ENCODE data around the gene KIAA1549. TPM values are rescaled to one million over a fixed set of nuclear protein-coding genes. Genes with fewer than 3 reads are reported as not detected.

KIAA1549 gene
- total and polyA plus RNA-seq, 9 of the 15 experiments (the other 6 are each of a cell fraction or from before 2014, with no cell fraction given): 0.01 to 0.29 (median 0.07) TPM

GRCh38 chr7:138952791-138953190, 28.4 kb downstream of the KIAA1549 start (continued):
- TF ChIP-seq, protein P1, sequence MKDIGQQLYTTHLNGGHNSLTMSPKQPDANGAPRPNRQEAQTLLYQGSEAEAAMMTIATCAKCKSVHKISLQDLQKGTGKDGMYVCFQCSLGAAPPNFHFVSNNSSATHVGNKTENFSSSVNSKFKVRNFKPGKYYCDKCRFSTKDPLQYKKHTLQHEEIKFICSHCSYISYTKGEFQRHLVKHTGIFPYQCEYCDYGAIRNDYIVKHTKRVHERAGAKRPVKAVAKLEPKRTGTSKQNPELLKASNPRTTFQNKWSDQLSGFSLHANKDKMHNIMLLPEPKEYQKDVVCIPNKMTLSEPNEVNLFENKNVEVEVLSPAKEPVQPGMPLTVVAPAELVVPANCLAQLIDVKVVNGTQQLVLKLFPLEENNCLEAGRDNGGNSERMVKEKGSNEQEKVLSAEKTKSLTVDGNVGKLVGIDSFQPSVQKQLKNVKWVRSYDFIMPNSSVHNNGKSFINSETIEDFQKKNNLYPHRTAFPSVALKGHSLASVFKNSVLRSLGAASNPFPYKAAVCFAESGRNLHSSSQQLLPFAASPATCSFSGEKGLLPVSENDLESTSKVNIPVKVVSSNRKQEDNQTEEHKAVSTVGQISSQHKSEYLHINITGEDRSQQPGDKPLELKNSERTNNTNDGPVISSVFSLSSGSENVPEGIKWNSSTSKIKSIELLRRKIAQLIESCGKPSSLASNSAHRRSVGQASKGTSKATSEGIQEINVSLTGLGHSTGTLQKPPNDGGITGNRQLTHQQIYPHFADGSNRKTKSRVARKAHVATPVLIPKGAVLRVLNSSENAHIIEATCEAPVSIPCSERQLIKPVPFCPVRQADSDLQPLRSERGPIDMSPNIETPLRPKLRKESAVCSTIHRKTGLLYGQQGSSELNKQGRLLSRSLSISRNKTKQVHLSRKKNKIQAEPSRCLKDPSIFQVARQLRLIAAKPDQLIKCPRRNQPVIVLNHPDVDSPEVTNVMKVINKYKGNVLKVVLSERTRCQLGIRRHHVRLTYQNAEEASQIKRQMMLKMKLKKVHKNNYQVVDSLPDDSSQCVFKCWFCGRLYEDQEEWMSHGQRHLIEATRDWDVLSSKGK (CRISPR knock-in tag; IDR thresholded peaks at IDR 0.05): no peak
- no peak for TF ChIP-seq SIX5 (IDR thresholded peaks at IDR 0.05; ENCODE audit: borderline replicate concordance in 1 of 2, insufficient read depth in 1 of 2, low read depth in 1 of 2, low read length in 2 of 2)

- no peak for DNase-seq (ENCODE audit: extremely low read depth in 1 of 4, low spot score in 3 of 4)
- TF ChIP-seq PYGO2 (tag; IDR thresholded peaks at IDR 0.05) (no peak), ZNF124 (CRISPR knock-in tag; IDR thresholded peaks at IDR 0.05) (no peak), RNF2 (IDR thresholded peaks at IDR 0.05) (no peak), NKRF (IDR thresholded peaks at IDR 0.05; ENCODE audit: borderline replicate concordance) (no peak), ZBTB7A (IDR thresholded peaks at IDR 0.05; ENCODE audit: borderline replicate concordance, control insufficient read depth, low read depth, low read length) (no peak), ARID2 (IDR thresholded peaks at IDR 0.05) (no peak), MTA2 (IDR thresholded peaks at IDR 0.05; ENCODE audit: low read depth) (no peak), SMAD2 (IDR thresholded peaks at IDR 0.05; ENCODE audit: low read depth, low read length) (no peak), POLR3G (IDR thresholded peaks at IDR 0.05; ENCODE audit: extremely low read depth, insufficient read length, insufficient replicate concordance) (no peak)
- TF ChIP-seq, protein P2, sequence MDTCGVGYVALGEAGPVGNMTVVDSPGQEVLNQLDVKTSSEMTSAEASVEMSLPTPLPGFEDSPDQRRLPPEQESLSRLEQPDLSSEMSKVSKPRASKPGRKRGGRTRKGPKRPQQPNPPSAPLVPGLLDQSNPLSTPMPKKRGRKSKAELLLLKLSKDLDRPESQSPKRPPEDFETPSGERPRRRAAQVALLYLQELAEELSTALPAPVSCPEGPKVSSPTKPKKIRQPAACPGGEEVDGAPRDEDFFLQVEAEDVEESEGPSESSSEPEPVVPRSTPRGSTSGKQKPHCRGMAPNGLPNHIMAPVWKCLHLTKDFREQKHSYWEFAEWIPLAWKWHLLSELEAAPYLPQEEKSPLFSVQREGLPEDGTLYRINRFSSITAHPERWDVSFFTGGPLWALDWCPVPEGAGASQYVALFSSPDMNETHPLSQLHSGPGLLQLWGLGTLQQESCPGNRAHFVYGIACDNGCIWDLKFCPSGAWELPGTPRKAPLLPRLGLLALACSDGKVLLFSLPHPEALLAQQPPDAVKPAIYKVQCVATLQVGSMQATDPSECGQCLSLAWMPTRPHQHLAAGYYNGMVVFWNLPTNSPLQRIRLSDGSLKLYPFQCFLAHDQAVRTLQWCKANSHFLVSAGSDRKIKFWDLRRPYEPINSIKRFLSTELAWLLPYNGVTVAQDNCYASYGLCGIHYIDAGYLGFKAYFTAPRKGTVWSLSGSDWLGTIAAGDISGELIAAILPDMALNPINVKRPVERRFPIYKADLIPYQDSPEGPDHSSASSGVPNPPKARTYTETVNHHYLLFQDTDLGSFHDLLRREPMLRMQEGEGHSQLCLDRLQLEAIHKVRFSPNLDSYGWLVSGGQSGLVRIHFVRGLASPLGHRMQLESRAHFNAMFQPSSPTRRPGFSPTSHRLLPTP (IDR thresholded peaks at IDR 0.05; ENCODE audit: borderline replicate concordance, extremely low read depth, insufficient read length): no peak
Measured at GRCh38 chr7:138951953-138952352, 29.2 kb downstream of the KIAA1549 start.

More at GRCh38 chr7:138951953-138952352, 29.2 kb downstream of the KIAA1549 start:
- H3K4me2 ChIP-seq (ENCODE audit: insufficient read depth, low read length): no peak overlapping the region
- H4K20me1 ChIP-seq (replicated peaks; ENCODE audit: control insufficient read depth, insufficient read depth, low read length): 0 out of 2 replicates have a peak, but pooled peaks cover 4% of the 10 kb centered on the region
- in situ Hi-C loops (cut with MboI): no loop called here
- 1% methylated on average over 9 of the region's 9 CpGs for WGBS (ENCODE audit: insufficient coverage, low coverage, missing lambda C conversion rate)
- intact Hi-C loops (cut with micrococcal nuclease): no loop called here
- H3K27ac ChIP-seq (ENCODE audit: extremely low read depth, low read depth, low read length): no peak overlapping the region
- no peaks in the 10 kb centered on the region for H3K36me3 ChIP-seq (ENCODE audit: control insufficient read depth, insufficient read depth, low read length)
- H3K27me3 ChIP-seq (ENCODE audit: control insufficient read depth in 2 of 2, insufficient read depth in 2 of 2, low read length in 2 of 2): peaks cover 47 to 72% of the 10 kb centered on the region in 2 experiments
- H3K9ac ChIP-seq (ENCODE audit: insufficient read depth in 1 of 2, low read depth in 2 of 2, low read length in 2 of 2): no peak overlapping the region
- H3K4me3 ChIP-seq: no peak overlapping the region
- ChIA-PET CTCF (ENCODE audit: low intra/inter-chr PET ratio) (no interaction called here), POLR2A (interaction anchor here (1.0 to 1.6 kb wide), 2 partner anchors 14 to 16 kb away, joined by 3 to 4 read pairs; no protein-coding TSS in a partner anchor)
- no peaks in the 10 kb centered on the region for H3K9me3 ChIP-seq (replicated peaks; ENCODE audit: control insufficient read depth, insufficient read depth, low read depth, low read length)
- no TSS peak for BruUV-seq (replicated peaks)
- H3K4me1 ChIP-seq (replicated peaks in 1 of 2; ENCODE audit: control insufficient read depth in 2 of 2, insufficient read depth in 2 of 2, low read length in 2 of 2): no peaks in the 10 kb centered on the region
- H3K9me1 ChIP-seq (ENCODE audit: control insufficient read depth, insufficient read depth, low read length): no peaks in the 10 kb centered on the region
- ATAC-seq (no peak), FAIRE-seq (no peak)
- H2AFZ ChIP-seq (ENCODE audit: low read depth, low read length): no peak overlapping the region
- H3K79me2 ChIP-seq (ENCODE audit: control insufficient read depth, insufficient read depth, low read length): no peaks in the 10 kb centered on the region
